Measurements from ENCODE around the gene ASH1L.

- TF ChIP-seq PATZ1 (CRISPR knock-in tag; IDR thresholded peaks at IDR 0.05; ENCODE audit: borderline replicate concordance) (no peak), ZNF8 (CRISPR knock-in tag; IDR thresholded peaks at IDR 0.05) (no peak), ZFP30 (CRISPR knock-in tag; IDR thresholded peaks at IDR 0.05) (no peak), ZFP3 (CRISPR knock-in tag; IDR thresholded peaks at IDR 0.05) (no peak), ESRRG (CRISPR knock-in tag; IDR thresholded peaks at IDR 0.05) (no peak), POU6F1 (CRISPR knock-in tag; IDR thresholded peaks at IDR 0.05; ENCODE audit: borderline replicate concordance, low read depth) (no peak), ARNTL (CRISPR knock-in tag; IDR thresholded peaks at IDR 0.05; ENCODE audit: borderline replicate concordance, low read depth) (no peak), ZNF70 (CRISPR knock-in tag; IDR thresholded peaks at IDR 0.05) (no peak), CREB5 (CRISPR knock-in tag; IDR thresholded peaks at IDR 0.05; ENCODE audit: low read depth) (no peak), GLIS3 (CRISPR knock-in tag; IDR thresholded peaks at IDR 0.05) (no peak)
Observed at GRCh38 chr1:155527677-155528076, 34.9 kb downstream of the ASH1L start.

Data from SK-N-SH treated with all-trans-retinoic acid at 6 μM for 48 hours (cell line).